Liver (tissue), 9 donors: ENCODE results near the gene NFIA. TPM values are rescaled to one million over a fixed set of nuclear protein-coding genes. Genes with fewer than 3 reads are reported as not detected.

ENCODE experiments used
- DNase-seq: peaks from one replicate; pipeline ENCODE4 v3.0.0-alpha.2; 2017; ENCODE audit warnings: low spot score
- H3K27ac ChIP-seq, 2 donors: one replicate each; pipeline ENCODE4 v1.7.0; 2013; ENCODE audit warnings: inconsistent platforms in 2 of 2, low read length in 2 of 2, control low read depth in 1 of 2, low read depth in 1 of 2, mild to moderate bottlenecking in 1 of 2
- H3K27me3 ChIP-seq, 4 donors: one replicate each; pipeline versions ENCODE4 v1.6.1 to v1.7.0; 2013; ENCODE audit warnings: low read length in 3 of 4, inconsistent platforms in 1 of 4, mild to moderate bottlenecking in 1 of 4, moderate library complexity in 1 of 4; ENCODE audit not compliant: control insufficient read depth in 4 of 4, insufficient read depth in 4 of 4
- H3K36me3 ChIP-seq, 4 donors: one replicate each; pipeline versions ENCODE4 v1.6.1 to v1.7.0; 2013; ENCODE audit warnings: low read length in 3 of 4, mild to moderate bottlenecking in 3 of 4, low read depth in 1 of 4, moderate library complexity in 1 of 4; ENCODE audit not compliant: control insufficient read depth in 4 of 4, insufficient read depth in 3 of 4
- H3K4me1 ChIP-seq, 4 donors: one replicate each; pipeline versions ENCODE4 v1.6.1 to v1.7.0; 2013; ENCODE audit warnings: low read length in 3 of 4, mild to moderate bottlenecking in 3 of 4, moderate library complexity in 1 of 4; ENCODE audit not compliant: control insufficient read depth in 4 of 4, insufficient read depth in 4 of 4
- H3K4me3 ChIP-seq, 3 donors: one replicate each; pipeline versions ENCODE4 v1.6.1 to v1.7.0; 2013; ENCODE audit warnings: low read length in 3 of 3, control low read depth in 1 of 3, low read depth in 1 of 3, mild to moderate bottlenecking in 1 of 3
- H3K9ac ChIP-seq, 2 donors: one replicate each; pipeline ENCODE4 v1.7.0; 2013; ENCODE audit warnings: low read length in 2 of 2, mild to moderate bottlenecking in 2 of 2, moderate library complexity in 2 of 2, control low read depth in 1 of 2, low read depth in 1 of 2
- H3K9me3 ChIP-seq, 4 donors: one replicate each; pipeline versions ENCODE4 v1.6.1 to v1.7.0; 2013; ENCODE audit warnings: low read length in 3 of 4; ENCODE audit not compliant: control insufficient read depth in 4 of 4
- EGR1 ChIP-seq, 2 donors: IDR thresholded peaks; 2 replicates each; pipeline ENCODE4 v1.6.1; 2016 to 2018; ENCODE audit warnings: antibody characterized with exemption in 2 of 2, low read depth in 2 of 2
- FOXA1 ChIP-seq: IDR thresholded peaks from 2 replicates; pipeline ENCODE4 v1.6.1; 2016; ENCODE audit warnings: antibody characterized with exemption
- FOXA2 ChIP-seq: IDR thresholded peaks from 2 replicates; pipeline ENCODE4 v1.6.1; 2016; ENCODE audit warnings: antibody characterized with exemption
- GABPA ChIP-seq, 2 donors: IDR thresholded peaks in 1 of 2; conservative IDR thresholded peaks in 1 of 2; 2 replicates each; pipeline ENCODE4 v1.6.1; 2016; ENCODE audit warnings: antibody characterized with exemption in 2 of 2, mild to moderate bottlenecking in 1 of 2, moderate library complexity in 1 of 2
- HNF4A ChIP-seq, 2 donors: conservative IDR thresholded peaks; 2 replicates each; pipeline ENCODE4 v1.6.1; 2016; ENCODE audit warnings: antibody characterized with exemption in 2 of 2, mild to moderate bottlenecking in 2 of 2
- HNF4G ChIP-seq: IDR thresholded peaks from 2 replicates; pipeline ENCODE4 v1.6.1; 2016; ENCODE audit warnings: antibody characterized with exemption
- JUND ChIP-seq, 2 donors: IDR thresholded peaks; 2 replicates each; pipeline ENCODE4 v1.6.1; 2016; ENCODE audit warnings: antibody characterized with exemption in 2 of 2
- RAD21 ChIP-seq, 2 donors: IDR thresholded peaks; 2 replicates each; pipeline ENCODE4 v1.6.1; 2016; ENCODE audit warnings: antibody characterized with exemption in 2 of 2, mild to moderate bottlenecking in 2 of 2
- RXRA ChIP-seq, 2 donors: IDR thresholded peaks; 2 replicates each; pipeline ENCODE4 v1.6.1; 2017 to 2018; ENCODE audit warnings: antibody characterized with exemption in 2 of 2, mild to moderate bottlenecking in 1 of 2
- TAF1 ChIP-seq: conservative IDR thresholded peaks from 2 replicates; pipeline ENCODE4 v1.6.1; 2016; ENCODE audit warnings: antibody characterized with exemption, mild to moderate bottlenecking
- YY1 ChIP-seq: IDR thresholded peaks from 2 replicates; pipeline ENCODE4 v1.6.1; 2016; ENCODE audit warnings: antibody characterized with exemption, mild to moderate bottlenecking
- WGBS: extraction: QIAGEN DNeasy Blood & Tissue Kit; methylation state at CpG from one replicate; pipeline ENCODE4 v1.1.7; 2013; 5-methylcytosine and 5-hydroxymethylcytosine counted together
- polyA plus RNA-seq, 2 donors: library from polyadenylated mRNA; stranded (reverse) in 1 of 2; unstranded in 1 of 2; fragments of 200-250 nt in 1 of 2; fragments of >200 nt in 1 of 2; fragmentation: Nextera tagmentation in 1 of 2; extraction: Ambion mirVana in 1 of 2; gene quantifications; one replicate each; pipeline versions ENCODE4 v1.2.1 to v1.2.3, GENCODE V29; 2013 to 2015
- total RNA-seq, 2 donors: library from RNA; depleted of rRNA; stranded (reverse); fragments of >200 nt; gene quantifications; one replicate each; pipeline ENCODE4 v1.2.3, GENCODE V29; 2014
- TF ChIP-seq, protein P1 (sequence below): IDR thresholded peaks from 2 replicates; pipeline ENCODE4 v1.6.1; 2016; ENCODE audit warnings: antibody characterized with exemption, mild to moderate bottlenecking
- TF ChIP-seq, protein P2 (sequence below): fragments of 150-350 bp; IDR thresholded peaks from 2 replicates; pipeline ENCODE4 v1.5.1; 2017; ENCODE audit warnings: improper control_type of control experiment, low read depth, low read length; ENCODE audit not compliant: missing input control
- TF ChIP-seq, protein P3 (sequence below): IDR thresholded peaks from 2 replicates; pipeline ENCODE4 v1.6.1; 2016; ENCODE audit warnings: antibody characterized with exemption
- TF ChIP-seq, protein P4 (sequence below): IDR thresholded peaks from 2 replicates; pipeline ENCODE4 v1.6.1; 2016; ENCODE audit warnings: antibody characterized with exemption
- donor health status: healthy.
- donor health status: healthy.
- donor health status: healthy.
- donor health status: healthy.
- donor health status: healthy.

Gene NFIA
- total and polyA plus RNA-seq, 4 donors, result 6.8 to 53.7 (median 22.2) TPM

DNA sequence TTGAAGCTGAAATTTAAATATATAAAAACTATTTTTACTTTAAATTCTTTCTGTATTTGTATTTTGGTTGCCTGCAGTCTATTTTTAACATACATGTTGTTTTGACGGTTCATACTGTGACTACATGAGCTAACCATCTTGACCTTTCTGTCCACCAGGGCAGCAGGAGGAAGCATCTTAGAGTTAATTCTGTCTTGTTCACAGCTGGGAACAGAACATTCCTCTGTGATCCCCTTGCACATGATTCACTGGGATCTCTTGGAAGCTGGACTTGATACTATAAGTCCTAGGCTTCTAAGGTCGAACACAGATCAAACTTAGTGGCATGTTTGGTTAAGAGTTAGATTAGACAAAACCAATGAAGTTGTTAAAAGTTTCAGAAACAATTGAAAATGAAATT is 99.7 kb downstream of the NFIA start (continued):
- TF ChIP-seq JUND (IDR thresholded peaks at IDR 0.05) (no peak), RXRA (IDR thresholded peaks at IDR 0.05) (peak; percentile 23 to 34), EGR1 (IDR thresholded peaks at IDR 0.05; ENCODE audit: low read depth in 2 of 2) (no peak)

DNA sequence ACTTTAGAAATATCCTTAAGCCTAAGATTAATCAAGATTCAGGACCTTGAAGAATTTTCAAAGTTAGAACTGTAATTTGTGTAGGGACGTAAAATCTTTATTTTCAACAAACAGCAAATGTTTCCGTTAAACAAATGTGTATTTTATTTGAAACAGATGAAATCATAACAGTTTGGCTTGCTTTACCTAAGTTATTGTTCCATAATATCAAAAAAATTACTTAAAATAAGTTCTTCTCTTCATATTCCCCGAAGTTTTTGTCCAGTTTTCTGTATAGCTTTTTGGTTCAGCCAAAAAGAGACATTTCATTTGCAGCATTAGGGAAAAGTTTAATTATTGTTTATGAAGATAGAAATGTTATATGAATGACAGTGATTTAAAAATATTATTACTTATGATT is 100.1 kb downstream of the NFIA start:
- no peak for TF ChIP-seq TAF1
- TF ChIP-seq FOXA1, result no peak
- TF ChIP-seq, protein P1, sequence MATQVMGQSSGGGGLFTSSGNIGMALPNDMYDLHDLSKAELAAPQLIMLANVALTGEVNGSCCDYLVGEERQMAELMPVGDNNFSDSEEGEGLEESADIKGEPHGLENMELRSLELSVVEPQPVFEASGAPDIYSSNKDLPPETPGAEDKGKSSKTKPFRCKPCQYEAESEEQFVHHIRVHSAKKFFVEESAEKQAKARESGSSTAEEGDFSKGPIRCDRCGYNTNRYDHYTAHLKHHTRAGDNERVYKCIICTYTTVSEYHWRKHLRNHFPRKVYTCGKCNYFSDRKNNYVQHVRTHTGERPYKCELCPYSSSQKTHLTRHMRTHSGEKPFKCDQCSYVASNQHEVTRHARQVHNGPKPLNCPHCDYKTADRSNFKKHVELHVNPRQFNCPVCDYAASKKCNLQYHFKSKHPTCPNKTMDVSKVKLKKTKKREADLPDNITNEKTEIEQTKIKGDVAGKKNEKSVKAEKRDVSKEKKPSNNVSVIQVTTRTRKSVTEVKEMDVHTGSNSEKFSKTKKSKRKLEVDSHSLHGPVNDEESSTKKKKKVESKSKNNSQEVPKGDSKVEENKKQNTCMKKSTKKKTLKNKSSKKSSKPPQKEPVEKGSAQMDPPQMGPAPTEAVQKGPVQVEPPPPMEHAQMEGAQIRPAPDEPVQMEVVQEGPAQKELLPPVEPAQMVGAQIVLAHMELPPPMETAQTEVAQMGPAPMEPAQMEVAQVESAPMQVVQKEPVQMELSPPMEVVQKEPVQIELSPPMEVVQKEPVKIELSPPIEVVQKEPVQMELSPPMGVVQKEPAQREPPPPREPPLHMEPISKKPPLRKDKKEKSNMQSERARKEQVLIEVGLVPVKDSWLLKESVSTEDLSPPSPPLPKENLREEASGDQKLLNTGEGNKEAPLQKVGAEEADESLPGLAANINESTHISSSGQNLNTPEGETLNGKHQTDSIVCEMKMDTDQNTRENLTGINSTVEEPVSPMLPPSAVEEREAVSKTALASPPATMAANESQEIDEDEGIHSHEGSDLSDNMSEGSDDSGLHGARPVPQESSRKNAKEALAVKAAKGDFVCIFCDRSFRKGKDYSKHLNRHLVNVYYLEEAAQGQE, result no peak
- TF ChIP-seq, protein P2, sequence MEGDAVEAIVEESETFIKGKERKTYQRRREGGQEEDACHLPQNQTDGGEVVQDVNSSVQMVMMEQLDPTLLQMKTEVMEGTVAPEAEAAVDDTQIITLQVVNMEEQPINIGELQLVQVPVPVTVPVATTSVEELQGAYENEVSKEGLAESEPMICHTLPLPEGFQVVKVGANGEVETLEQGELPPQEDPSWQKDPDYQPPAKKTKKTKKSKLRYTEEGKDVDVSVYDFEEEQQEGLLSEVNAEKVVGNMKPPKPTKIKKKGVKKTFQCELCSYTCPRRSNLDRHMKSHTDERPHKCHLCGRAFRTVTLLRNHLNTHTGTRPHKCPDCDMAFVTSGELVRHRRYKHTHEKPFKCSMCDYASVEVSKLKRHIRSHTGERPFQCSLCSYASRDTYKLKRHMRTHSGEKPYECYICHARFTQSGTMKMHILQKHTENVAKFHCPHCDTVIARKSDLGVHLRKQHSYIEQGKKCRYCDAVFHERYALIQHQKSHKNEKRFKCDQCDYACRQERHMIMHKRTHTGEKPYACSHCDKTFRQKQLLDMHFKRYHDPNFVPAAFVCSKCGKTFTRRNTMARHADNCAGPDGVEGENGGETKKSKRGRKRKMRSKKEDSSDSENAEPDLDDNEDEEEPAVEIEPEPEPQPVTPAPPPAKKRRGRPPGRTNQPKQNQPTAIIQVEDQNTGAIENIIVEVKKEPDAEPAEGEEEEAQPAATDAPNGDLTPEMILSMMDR, result no peak
- TF ChIP-seq RAD21 (IDR thresholded peaks at IDR 0.05), result no peak
- Histone ChIP-seq H3K4me1 (peaks cover 0 to 47% (median 32%) of the 10 kb centered on the region in 4 donors), H3K9ac (no peak overlapping the region), H3K27me3 (no peaks in the 10 kb centered on the region), H3K4me3 (no peak overlapping the region), H3K36me3 (no peaks in the 10 kb centered on the region), H3K27ac (peak overlapping the region in 1 of 2 donors; percentile 47), H3K9me3 (no peaks in the 10 kb centered on the region)
- DNase-seq, result no peak
- WGBS, result 85% methylated on average over 3 of the region's 3 CpGs

DNA sequence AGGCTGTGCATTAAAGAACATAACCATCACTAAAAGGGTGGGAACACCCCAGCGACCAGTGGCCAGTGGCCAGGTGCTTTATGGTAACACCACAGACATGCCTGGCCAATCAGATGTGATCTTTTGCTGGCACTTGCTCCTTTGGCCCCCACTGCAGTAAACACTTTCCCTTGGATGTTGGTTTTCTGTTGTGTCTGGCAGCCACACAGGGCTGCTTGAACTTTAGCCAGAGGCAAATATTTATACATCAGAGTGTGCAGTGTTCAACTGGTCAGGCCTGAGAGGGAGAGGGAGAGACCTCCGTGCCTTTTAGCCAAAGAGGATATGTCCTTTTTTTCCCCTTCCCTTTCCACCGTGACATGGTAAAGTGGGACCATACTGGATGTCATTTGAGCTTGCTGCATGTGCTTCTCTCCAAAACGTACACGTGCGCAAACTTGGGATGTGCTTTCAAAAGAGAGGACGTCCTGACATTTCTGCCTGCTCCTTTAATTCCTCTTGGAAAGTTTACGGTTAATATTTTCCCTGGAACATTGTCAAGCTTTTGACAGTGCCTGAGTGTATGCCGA is 101.2 kb downstream of the NFIA start:
- H3K9me3 ChIP-seq, result no peaks in the 10 kb centered on the region
- no peaks in the 10 kb centered on the region for H3K27me3 ChIP-seq
- H3K36me3 ChIP-seq, result no peaks in the 10 kb centered on the region
- peak overlapping the region; percentile 36 to 76 (median 57) for H3K4me3 ChIP-seq
- H3K4me1 ChIP-seq, result peaks cover 0 to 38% (median 32%) of the 10 kb centered on the region in 4 donors
- no peak for DNase-seq
- peak overlapping the region; percentile 73 to 93 for H3K9ac ChIP-seq
- peak overlapping the region; percentile 96 for H3K27ac ChIP-seq
- WGBS, result 22% methylated on average over 9 of the region's 9 CpGs
- TF ChIP-seq HNF4G (peak; percentile 68), GABPA (IDR thresholded peaks at IDR 0.05 in 1 of 2, conservative IDR thresholded peaks at IDR 0.05 in 1 of 2) (no peak), JUND (IDR thresholded peaks at IDR 0.05) (peak; percentile 24 to 52), FOXA1 (peak; percentile 31), RAD21 (IDR thresholded peaks at IDR 0.05) (peak; percentile 60 to 73), FOXA2 (peak; percentile 74), TAF1 (peak; percentile 62), HNF4A (conservative IDR thresholded peaks at IDR 0.05) (peak; percentile 88), EGR1 (IDR thresholded peaks at IDR 0.05; ENCODE audit: low read depth in 2 of 2) (peak in 1 of 2 donors; percentile 10), YY1 (no peak)
- TF ChIP-seq, protein P3, sequence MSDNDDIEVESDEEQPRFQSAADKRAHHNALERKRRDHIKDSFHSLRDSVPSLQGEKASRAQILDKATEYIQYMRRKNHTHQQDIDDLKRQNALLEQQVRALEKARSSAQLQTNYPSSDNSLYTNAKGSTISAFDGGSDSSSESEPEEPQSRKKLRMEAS, result peak; percentile 62
- TF ChIP-seq, protein P1, result peak; percentile 66
- TF ChIP-seq, protein P2, result no peak
- TF ChIP-seq, protein P4, sequence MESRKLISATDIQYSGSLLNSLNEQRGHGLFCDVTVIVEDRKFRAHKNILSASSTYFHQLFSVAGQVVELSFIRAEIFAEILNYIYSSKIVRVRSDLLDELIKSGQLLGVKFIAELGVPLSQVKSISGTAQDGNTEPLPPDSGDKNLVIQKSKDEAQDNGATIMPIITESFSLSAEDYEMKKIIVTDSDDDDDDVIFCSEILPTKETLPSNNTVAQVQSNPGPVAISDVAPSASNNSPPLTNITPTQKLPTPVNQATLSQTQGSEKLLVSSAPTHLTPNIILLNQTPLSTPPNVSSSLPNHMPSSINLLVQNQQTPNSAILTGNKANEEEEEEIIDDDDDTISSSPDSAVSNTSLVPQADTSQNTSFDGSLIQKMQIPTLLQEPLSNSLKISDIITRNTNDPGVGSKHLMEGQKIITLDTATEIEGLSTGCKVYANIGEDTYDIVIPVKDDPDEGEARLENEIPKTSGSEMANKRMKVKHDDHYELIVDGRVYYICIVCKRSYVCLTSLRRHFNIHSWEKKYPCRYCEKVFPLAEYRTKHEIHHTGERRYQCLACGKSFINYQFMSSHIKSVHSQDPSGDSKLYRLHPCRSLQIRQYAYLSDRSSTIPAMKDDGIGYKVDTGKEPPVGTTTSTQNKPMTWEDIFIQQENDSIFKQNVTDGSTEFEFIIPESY, result peak; percentile 30
